K562 (cell line): ENCODE results near the gene LRRC61. TPM values are rescaled to one million over a fixed set of nuclear protein-coding genes. Genes with fewer than 3 reads are reported as not detected.
A peak's percentile ranks its signal among the peaks of the same experiment; 100 is the strongest.

Experiments used
- ARID3A ChIP-seq: IDR thresholded peaks from 2 replicates; pipeline ENCODE4 v1.6.1; 2012; ENCODE audit warnings: low read depth, low read length, improper control_type of control experiment, borderline replicate concordance
- CHD2 ChIP-seq: IDR thresholded peaks from 2 replicates; pipeline ENCODE4 v1.6.1; 2011; ENCODE audit warnings: low read depth, low read length
- EZH2 ChIP-seq: IDR thresholded peaks from 2 replicates; pipeline ENCODE4 v1.6.1; 2012; ENCODE audit warnings: low read depth, mild to moderate bottlenecking, inconsistent platforms, low read length, borderline replicate concordance
- KDM2B ChIP-seq: fragments of 250-450 bp; sonication (Bioruptor Pico); IDR thresholded peaks from 2 replicates; pipeline ENCODE4 v1.8.0; 2021; ENCODE audit warnings: mild to moderate bottlenecking, moderate library complexity
- NCOA2 ChIP-seq, 2 experiments: fragments of 450-650 bp; IDR thresholded peaks; 2 replicates each; pipeline ENCODE4 v1.6.1; 2018; ENCODE audit warnings: mild to moderate bottlenecking in 2 of 2, moderate library complexity in 1 of 2; ENCODE audit not compliant: partially characterized antibody in 2 of 2
- NCOA6 ChIP-seq: fragments of 450-650 bp; IDR thresholded peaks from 2 replicates; pipeline ENCODE4 v1.6.1; 2017; ENCODE audit warnings: mild to moderate bottlenecking
- NFATC3 ChIP-seq: fragments of 450-650 bp; IDR thresholded peaks from 2 replicates; pipeline ENCODE4 v1.6.1; 2017; ENCODE audit warnings: mild to moderate bottlenecking
- NR4A1 ChIP-seq, 2 experiments: fragments of 250-450 bp in 1 of 2; fragments of 450-650 bp in 1 of 2; sonication (Bioruptor Pico) in 1 of 2; IDR thresholded peaks; 2 replicates each; pipeline versions ENCODE4 v1.4.0 to v1.6.1; 2016 to 2020; ENCODE audit warnings: mild to moderate bottlenecking in 2 of 2, missing compliant biosample characterization in 1 of 2, missing genetic modification characterization in 1 of 2, moderate library complexity in 1 of 2
- SPI1 ChIP-seq: IDR thresholded peaks from 2 replicates; pipeline ENCODE4 v1.6.1; 2011; ENCODE audit warnings: low read depth, low read length, control low read depth, borderline replicate concordance
- U2AF2 ChIP-seq: fragments of 200-400 bp; formaldehyde crosslinking; optimal IDR thresholded peaks from 2 replicates; pipeline ENCODE3; 2017; ENCODE audit warnings: low read depth, mild to moderate bottlenecking, low read length
- ZBTB40 ChIP-seq, 2 experiments: fragments of 450-650 bp in 1 of 2; sonication (generic) in 1 of 2; formaldehyde crosslinking in 1 of 2; IDR thresholded peaks; 2 replicates each; pipeline versions ENCODE4 v1.7.1 to v1.9.0; 2016 to 2022; ENCODE audit warnings: inconsistent platforms in 1 of 2, mild to moderate bottlenecking in 1 of 2, missing genetic modification reagents in 1 of 2
- ZNF165 ChIP-seq: fragments of 250-450 bp; sonication (Bioruptor Pico); IDR thresholded peaks from 2 replicates; pipeline ENCODE4 v1.4.0; 2020; ENCODE audit warnings: borderline replicate concordance
- ZNF274 ChIP-seq: IDR thresholded peaks from 2 replicates; pipeline ENCODE4 v1.6.1; 2011; ENCODE audit warnings: low read depth, mild to moderate bottlenecking, low read length, moderate library complexity, borderline replicate concordance
- ZNF3 ChIP-seq: fragments of 250-450 bp; sonication (Bioruptor Pico); IDR thresholded peaks from 2 replicates; pipeline ENCODE4 v1.5.0; 2021; ENCODE audit warnings: mild to moderate bottlenecking, moderate library complexity
- ZNF551 ChIP-seq: fragments of 250-450 bp; sonication (Bioruptor Pico); IDR thresholded peaks from 2 replicates; pipeline ENCODE4 v1.5.0; 2021; ENCODE audit warnings: mild to moderate bottlenecking, moderate library complexity
- polyA plus RNA-seq, 8 experiments: library from polyadenylated mRNA; depleted of rRNA in 4 of 8; stranded (reverse) in 5 of 8; unstranded in 3 of 8; fragments of >200 nt; fragmentation: Nextera tagmentation in 2 of 8; fragmentation: Illumina TruSeq in 1 of 8; extraction: Ambion mirVana in 2 of 8; extraction: Trizol in 1 of 8; gene quantifications; 2 replicates each; pipeline versions ENCODE4 v1.2.1 to v1.2.3, GENCODE V29; 2011 to 2014; ENCODE audit warnings: inconsistent platforms in 1 of 8, missing spikeins in 1 of 8
- total RNA-seq, 7 experiments: library from RNA; depleted of rRNA in 6 of 7; stranded (reverse); fragments of >200 nt in 6 of 7; fragmentation: Illumina TruSeq in 2 of 7; extraction: Trizol in 2 of 7; gene quantifications; 2 replicates each; pipeline versions ENCODE4 v1.2.1 to v1.2.3, GENCODE V29; 2011 to 2021; ENCODE audit warnings: low replicate concordance in 1 of 7

The LRRC61 gene
- total and polyA plus RNA-seq, 9 of the 15 experiments (the other 6 are each of a cell fraction or from before 2014, with no cell fraction given): 1.3 to 55.2 (median 35.2) TPM

- TF ChIP-seq ZBTB40 (IDR thresholded peaks at IDR 0.05): peak; percentile 53
- TF ChIP-seq ZBTB40 (CRISPR knock-in tag; IDR thresholded peaks at IDR 0.05): no peak; the same call in 1 of the 2 replicates
- TF ChIP-seq NCOA6: no peak
- TF ChIP-seq ZNF3: no peak
- TF ChIP-seq CHD2: no peak
- TF ChIP-seq ZNF551: no peak
- TF ChIP-seq U2AF2: no peak
- no peak for TF ChIP-seq SPI1
- TF ChIP-seq NR4A1 (CRISPR knock-in tag; IDR thresholded peaks at IDR 0.05): no peak
- TF ChIP-seq NR4A1 (tag; IDR thresholded peaks at IDR 0.05): no peak
- TF ChIP-seq ZNF165 (CRISPR knock-in tag): no peak
- TF ChIP-seq ZNF274: no peak
- TF ChIP-seq EZH2: no peak
- TF ChIP-seq NCOA2 (IDR thresholded peaks at IDR 0.05; ENCODE audit: partially characterized antibody in 2 of 2): no peak
- no peak for TF ChIP-seq NFATC3
- no peak for TF ChIP-seq KDM2B
- peak; percentile 47; the same call in 1 of the 2 replicates for TF ChIP-seq ARID3A
Observed at GRCh38 chr7:150379441-150380379, 56.6 kb downstream of the LRRC61 start (continued).
